Liver (tissue), 9 donors: Measurements from ENCODE around the gene IGF2. TPM values are rescaled to one million over a fixed set of nuclear protein-coding genes. Genes with fewer than 3 reads are reported as not detected.

ENCODE experiments used
- DNase-seq: peaks from one replicate; pipeline ENCODE4 v3.0.0-alpha.2; 2017; ENCODE audit warnings: low spot score
- H3K27ac ChIP-seq, 2 donors: one replicate each; pipeline ENCODE4 v1.7.0; 2013; ENCODE audit warnings: inconsistent platforms in 2 of 2, low read length in 2 of 2, control low read depth in 1 of 2, low read depth in 1 of 2, mild to moderate bottlenecking in 1 of 2
- H3K27me3 ChIP-seq, 4 donors: one replicate each; pipeline versions ENCODE4 v1.6.1 to v1.7.0; 2013; ENCODE audit warnings: low read length in 3 of 4, inconsistent platforms in 1 of 4, mild to moderate bottlenecking in 1 of 4, moderate library complexity in 1 of 4; ENCODE audit not compliant: control insufficient read depth in 4 of 4, insufficient read depth in 4 of 4
- H3K36me3 ChIP-seq, 4 donors: one replicate each; pipeline versions ENCODE4 v1.6.1 to v1.7.0; 2013; ENCODE audit warnings: low read length in 3 of 4, mild to moderate bottlenecking in 3 of 4, low read depth in 1 of 4, moderate library complexity in 1 of 4; ENCODE audit not compliant: control insufficient read depth in 4 of 4, insufficient read depth in 3 of 4
- H3K4me1 ChIP-seq, 4 donors: one replicate each; pipeline versions ENCODE4 v1.6.1 to v1.7.0; 2013; ENCODE audit warnings: low read length in 3 of 4, mild to moderate bottlenecking in 3 of 4, moderate library complexity in 1 of 4; ENCODE audit not compliant: control insufficient read depth in 4 of 4, insufficient read depth in 4 of 4
- H3K4me3 ChIP-seq, 3 donors: one replicate each; pipeline versions ENCODE4 v1.6.1 to v1.7.0; 2013; ENCODE audit warnings: low read length in 3 of 3, control low read depth in 1 of 3, low read depth in 1 of 3, mild to moderate bottlenecking in 1 of 3
- H3K9ac ChIP-seq, 2 donors: one replicate each; pipeline ENCODE4 v1.7.0; 2013; ENCODE audit warnings: low read length in 2 of 2, mild to moderate bottlenecking in 2 of 2, moderate library complexity in 2 of 2, control low read depth in 1 of 2, low read depth in 1 of 2
- H3K9me3 ChIP-seq, 4 donors: one replicate each; pipeline versions ENCODE4 v1.6.1 to v1.7.0; 2013; ENCODE audit warnings: low read length in 3 of 4; ENCODE audit not compliant: control insufficient read depth in 4 of 4
- EGR1 ChIP-seq, 2 donors: IDR thresholded peaks; 2 replicates each; pipeline ENCODE4 v1.6.1; 2016 to 2018; ENCODE audit warnings: antibody characterized with exemption in 2 of 2, low read depth in 2 of 2
- FOXA1 ChIP-seq: IDR thresholded peaks from 2 replicates; pipeline ENCODE4 v1.6.1; 2016; ENCODE audit warnings: antibody characterized with exemption
- FOXA2 ChIP-seq: IDR thresholded peaks from 2 replicates; pipeline ENCODE4 v1.6.1; 2016; ENCODE audit warnings: antibody characterized with exemption
- GABPA ChIP-seq, 2 donors: IDR thresholded peaks in 1 of 2; conservative IDR thresholded peaks in 1 of 2; 2 replicates each; pipeline ENCODE4 v1.6.1; 2016; ENCODE audit warnings: antibody characterized with exemption in 2 of 2, mild to moderate bottlenecking in 1 of 2, moderate library complexity in 1 of 2
- HNF4A ChIP-seq, 2 donors: conservative IDR thresholded peaks; 2 replicates each; pipeline ENCODE4 v1.6.1; 2016; ENCODE audit warnings: antibody characterized with exemption in 2 of 2, mild to moderate bottlenecking in 2 of 2
- HNF4G ChIP-seq: IDR thresholded peaks from 2 replicates; pipeline ENCODE4 v1.6.1; 2016; ENCODE audit warnings: antibody characterized with exemption
- JUND ChIP-seq, 2 donors: IDR thresholded peaks; 2 replicates each; pipeline ENCODE4 v1.6.1; 2016; ENCODE audit warnings: antibody characterized with exemption in 2 of 2
- NR2F2 ChIP-seq: IDR thresholded peaks from 2 replicates; pipeline ENCODE4 v1.6.1; 2016; ENCODE audit warnings: antibody characterized with exemption
- RAD21 ChIP-seq, 2 donors: IDR thresholded peaks; 2 replicates each; pipeline ENCODE4 v1.6.1; 2016; ENCODE audit warnings: antibody characterized with exemption in 2 of 2, mild to moderate bottlenecking in 2 of 2
- RXRA ChIP-seq, 2 donors: IDR thresholded peaks; 2 replicates each; pipeline ENCODE4 v1.6.1; 2017 to 2018; ENCODE audit warnings: antibody characterized with exemption in 2 of 2, mild to moderate bottlenecking in 1 of 2
- SP1 ChIP-seq: IDR thresholded peaks from 2 replicates; pipeline ENCODE4 v1.6.1; 2018; ENCODE audit warnings: antibody characterized with exemption, mild to moderate bottlenecking
- TAF1 ChIP-seq: conservative IDR thresholded peaks from 2 replicates; pipeline ENCODE4 v1.6.1; 2016; ENCODE audit warnings: antibody characterized with exemption, mild to moderate bottlenecking
- YY1 ChIP-seq: IDR thresholded peaks from 2 replicates; pipeline ENCODE4 v1.6.1; 2016; ENCODE audit warnings: antibody characterized with exemption, mild to moderate bottlenecking
- WGBS: extraction: QIAGEN DNeasy Blood & Tissue Kit; methylation state at CpG from one replicate; pipeline ENCODE4 v1.1.7; 2013; 5-methylcytosine and 5-hydroxymethylcytosine counted together
- polyA plus RNA-seq, 2 donors: library from polyadenylated mRNA; stranded (reverse) in 1 of 2; unstranded in 1 of 2; fragments of 200-250 nt in 1 of 2; fragments of >200 nt in 1 of 2; fragmentation: Nextera tagmentation in 1 of 2; extraction: Ambion mirVana in 1 of 2; gene quantifications; one replicate each; pipeline versions ENCODE4 v1.2.1 to v1.2.3, GENCODE V29; 2013 to 2015
- total RNA-seq, 2 donors: library from RNA; depleted of rRNA; stranded (reverse); fragments of >200 nt; gene quantifications; one replicate each; pipeline ENCODE4 v1.2.3, GENCODE V29; 2014
- TF ChIP-seq, protein P1 (sequence below): IDR thresholded peaks from 2 replicates; pipeline ENCODE4 v1.6.1; 2016; ENCODE audit warnings: antibody characterized with exemption
- TF ChIP-seq, protein P2 (sequence below): IDR thresholded peaks from 2 replicates; pipeline ENCODE4 v1.6.1; 2016; ENCODE audit warnings: antibody characterized with exemption
- TF ChIP-seq, protein P3 (sequence below): IDR thresholded peaks from 2 replicates; pipeline ENCODE4 v1.6.1; 2016; ENCODE audit warnings: antibody characterized with exemption, mild to moderate bottlenecking
- TF ChIP-seq, protein P4 (sequence below): IDR thresholded peaks from 2 replicates; pipeline ENCODE4 v1.6.1; 2016; ENCODE audit warnings: antibody characterized with exemption
- donor health status: healthy.
- donor health status: healthy.
- donor health status: healthy.
- donor health status: healthy.
- donor health status: healthy.

Gene IGF2
- total and polyA plus RNA-seq, 4 donors: 70.5 to 1,440 (median 192) TPM

DNA sequence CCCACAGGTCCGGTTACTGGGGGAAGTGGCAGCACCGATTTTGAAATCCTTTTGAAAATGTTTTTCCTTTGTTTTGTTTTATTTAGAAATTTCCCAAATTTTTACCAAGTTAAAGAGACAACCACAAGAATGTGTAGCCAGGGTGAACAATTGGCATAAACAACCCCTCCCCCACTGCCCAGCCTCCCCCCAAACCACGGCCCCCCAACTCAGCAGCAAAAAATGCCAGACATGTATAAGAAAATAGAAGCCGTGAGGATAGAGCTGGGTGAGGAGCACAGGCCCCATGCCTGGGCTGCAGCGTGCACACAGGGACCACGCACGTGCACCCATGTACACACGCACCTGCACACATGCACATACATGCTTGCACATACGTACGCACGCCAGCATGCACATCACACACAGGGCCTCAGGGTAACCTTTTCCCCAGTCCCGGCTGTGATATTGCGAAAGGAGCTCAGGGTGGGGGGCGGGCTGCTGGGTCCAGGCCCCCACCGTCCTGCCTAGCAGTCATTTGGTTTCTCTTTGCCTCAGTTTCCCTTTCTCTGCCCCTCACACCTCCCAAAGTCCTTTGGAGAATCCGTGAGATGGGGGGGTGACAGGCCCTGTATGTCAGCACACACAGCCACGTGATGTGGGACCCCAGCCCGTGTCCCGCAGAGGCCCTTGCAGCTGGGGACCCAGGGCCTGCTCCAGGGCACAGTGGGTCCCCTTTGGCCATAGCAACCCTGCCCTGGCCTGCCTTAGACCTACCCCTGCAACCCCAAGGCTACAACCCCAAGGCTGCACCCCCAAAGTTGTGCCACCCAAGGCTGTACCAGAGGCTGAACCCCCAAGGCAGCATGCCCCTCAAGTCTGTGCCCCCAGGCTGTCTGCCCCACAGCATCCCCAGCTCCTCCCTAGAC is 42.9 kb downstream of the IGF2 start:
- Histone ChIP-seq H3K9ac (no peak overlapping the region), H3K4me1 (peaks cover 13 to 35% (median 27%) of the 10 kb centered on the region in 4 donors), H3K27me3 (no peaks in the 10 kb centered on the region), H3K36me3 (no peaks in the 10 kb centered on the region), H3K9me3 (no peaks in the 10 kb centered on the region), H3K4me3 (no peak overlapping the region), H3K27ac (no peak overlapping the region)
- peak; percentile 33 for DNase-seq
- WGBS: 93% methylated on average over 19 of the region's 19 CpGs
- TF ChIP-seq YY1: no peak
- TF ChIP-seq HNF4A (conservative IDR thresholded peaks at IDR 0.05): no peak
- no peak for TF ChIP-seq GABPA (IDR thresholded peaks at IDR 0.05 in 1 of 2, conservative IDR thresholded peaks at IDR 0.05 in 1 of 2)
- TF ChIP-seq, protein P1, sequence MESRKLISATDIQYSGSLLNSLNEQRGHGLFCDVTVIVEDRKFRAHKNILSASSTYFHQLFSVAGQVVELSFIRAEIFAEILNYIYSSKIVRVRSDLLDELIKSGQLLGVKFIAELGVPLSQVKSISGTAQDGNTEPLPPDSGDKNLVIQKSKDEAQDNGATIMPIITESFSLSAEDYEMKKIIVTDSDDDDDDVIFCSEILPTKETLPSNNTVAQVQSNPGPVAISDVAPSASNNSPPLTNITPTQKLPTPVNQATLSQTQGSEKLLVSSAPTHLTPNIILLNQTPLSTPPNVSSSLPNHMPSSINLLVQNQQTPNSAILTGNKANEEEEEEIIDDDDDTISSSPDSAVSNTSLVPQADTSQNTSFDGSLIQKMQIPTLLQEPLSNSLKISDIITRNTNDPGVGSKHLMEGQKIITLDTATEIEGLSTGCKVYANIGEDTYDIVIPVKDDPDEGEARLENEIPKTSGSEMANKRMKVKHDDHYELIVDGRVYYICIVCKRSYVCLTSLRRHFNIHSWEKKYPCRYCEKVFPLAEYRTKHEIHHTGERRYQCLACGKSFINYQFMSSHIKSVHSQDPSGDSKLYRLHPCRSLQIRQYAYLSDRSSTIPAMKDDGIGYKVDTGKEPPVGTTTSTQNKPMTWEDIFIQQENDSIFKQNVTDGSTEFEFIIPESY: no peak
- TF ChIP-seq TAF1: no peak

DNA sequence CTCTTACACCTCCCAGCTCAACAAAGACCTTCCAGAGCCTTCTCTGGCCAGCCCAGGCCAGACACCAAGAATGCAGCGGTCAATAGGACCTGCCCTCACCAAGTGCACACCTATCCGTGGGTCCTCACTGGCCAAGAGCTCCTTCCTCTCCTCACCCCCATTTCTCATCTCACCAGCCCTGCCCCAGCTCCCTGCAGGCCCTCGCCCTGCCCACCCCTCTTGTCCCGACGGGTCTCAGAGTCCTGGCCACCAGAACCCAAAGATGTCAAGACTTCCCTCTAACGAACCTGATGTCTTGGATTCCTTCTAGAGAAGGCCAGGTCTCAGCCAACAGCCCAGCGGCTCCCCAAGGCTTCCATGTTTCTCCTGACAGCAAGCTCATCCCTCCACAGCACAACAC is 43.6 kb downstream of the IGF2 start:
- H3K4me1 ChIP-seq: peaks cover 13 to 35% (median 27%) of the 10 kb centered on the region in 4 donors
- H3K9ac ChIP-seq: no peak overlapping the region
- no peaks in the 10 kb centered on the region for H3K36me3 ChIP-seq
- 96% methylated on average over 7 of the region's 7 CpGs for WGBS
- H3K27ac ChIP-seq: no peak overlapping the region
- H3K27me3 ChIP-seq: no peaks in the 10 kb centered on the region
- peak; percentile 30 for DNase-seq
- no peak overlapping the region for H3K4me3 ChIP-seq
- H3K9me3 ChIP-seq: no peaks in the 10 kb centered on the region
- TF ChIP-seq HNF4G: no peak
- no peak for TF ChIP-seq RAD21 (IDR thresholded peaks at IDR 0.05)
- TF ChIP-seq YY1: no peak
- TF ChIP-seq HNF4A (conservative IDR thresholded peaks at IDR 0.05): no peak
- TF ChIP-seq FOXA1: no peak
- TF ChIP-seq EGR1 (IDR thresholded peaks at IDR 0.05; ENCODE audit: low read depth in 2 of 2): no peak
- TF ChIP-seq, protein P1: no peak
- TF ChIP-seq, protein P2, sequence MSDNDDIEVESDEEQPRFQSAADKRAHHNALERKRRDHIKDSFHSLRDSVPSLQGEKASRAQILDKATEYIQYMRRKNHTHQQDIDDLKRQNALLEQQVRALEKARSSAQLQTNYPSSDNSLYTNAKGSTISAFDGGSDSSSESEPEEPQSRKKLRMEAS: no peak
- no peak for TF ChIP-seq FOXA2
- TF ChIP-seq, protein P3, sequence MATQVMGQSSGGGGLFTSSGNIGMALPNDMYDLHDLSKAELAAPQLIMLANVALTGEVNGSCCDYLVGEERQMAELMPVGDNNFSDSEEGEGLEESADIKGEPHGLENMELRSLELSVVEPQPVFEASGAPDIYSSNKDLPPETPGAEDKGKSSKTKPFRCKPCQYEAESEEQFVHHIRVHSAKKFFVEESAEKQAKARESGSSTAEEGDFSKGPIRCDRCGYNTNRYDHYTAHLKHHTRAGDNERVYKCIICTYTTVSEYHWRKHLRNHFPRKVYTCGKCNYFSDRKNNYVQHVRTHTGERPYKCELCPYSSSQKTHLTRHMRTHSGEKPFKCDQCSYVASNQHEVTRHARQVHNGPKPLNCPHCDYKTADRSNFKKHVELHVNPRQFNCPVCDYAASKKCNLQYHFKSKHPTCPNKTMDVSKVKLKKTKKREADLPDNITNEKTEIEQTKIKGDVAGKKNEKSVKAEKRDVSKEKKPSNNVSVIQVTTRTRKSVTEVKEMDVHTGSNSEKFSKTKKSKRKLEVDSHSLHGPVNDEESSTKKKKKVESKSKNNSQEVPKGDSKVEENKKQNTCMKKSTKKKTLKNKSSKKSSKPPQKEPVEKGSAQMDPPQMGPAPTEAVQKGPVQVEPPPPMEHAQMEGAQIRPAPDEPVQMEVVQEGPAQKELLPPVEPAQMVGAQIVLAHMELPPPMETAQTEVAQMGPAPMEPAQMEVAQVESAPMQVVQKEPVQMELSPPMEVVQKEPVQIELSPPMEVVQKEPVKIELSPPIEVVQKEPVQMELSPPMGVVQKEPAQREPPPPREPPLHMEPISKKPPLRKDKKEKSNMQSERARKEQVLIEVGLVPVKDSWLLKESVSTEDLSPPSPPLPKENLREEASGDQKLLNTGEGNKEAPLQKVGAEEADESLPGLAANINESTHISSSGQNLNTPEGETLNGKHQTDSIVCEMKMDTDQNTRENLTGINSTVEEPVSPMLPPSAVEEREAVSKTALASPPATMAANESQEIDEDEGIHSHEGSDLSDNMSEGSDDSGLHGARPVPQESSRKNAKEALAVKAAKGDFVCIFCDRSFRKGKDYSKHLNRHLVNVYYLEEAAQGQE: no peak
- no peak for TF ChIP-seq RXRA (IDR thresholded peaks at IDR 0.05)
- TF ChIP-seq, protein P4, sequence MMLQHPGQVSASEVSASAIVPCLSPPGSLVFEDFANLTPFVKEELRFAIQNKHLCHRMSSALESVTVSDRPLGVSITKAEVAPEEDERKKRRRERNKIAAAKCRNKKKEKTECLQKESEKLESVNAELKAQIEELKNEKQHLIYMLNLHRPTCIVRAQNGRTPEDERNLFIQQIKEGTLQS: no peak
- TF ChIP-seq SP1: no peak
- TF ChIP-seq GABPA (IDR thresholded peaks at IDR 0.05 in 1 of 2, conservative IDR thresholded peaks at IDR 0.05 in 1 of 2): no peak
- TF ChIP-seq NR2F2: no peak
- TF ChIP-seq JUND (IDR thresholded peaks at IDR 0.05): no peak
